ENCODE measurements around the gene TWF2.

TWF2 gene

GRCh38 chr3:52183786-52184445 lies 55.0 kb downstream of the TWF2 start:
- DNase-seq: no peak

- DNase-seq: no peak
Observed at GRCh38 chr3:52182691-52183090, 56.3 kb downstream of the TWF2 start.

- DNase-seq: no peak
Observed at GRCh38 chr3:52182196-52182595, 56.8 kb downstream of the TWF2 start.

GRCh38 chr3:52181543-52181942 lies 57.4 kb downstream of the TWF2 start:
- DNase-seq: no peak
